Vagina (tissue), 2 donors: ENCODE results near the gene CHD1L. TPM values are rescaled to one million over a fixed set of nuclear protein-coding genes. Genes with fewer than 3 reads are reported as not detected.

Source experiments
- DNase-seq, 2 donors: peaks; one replicate each; pipeline ENCODE4 v3.0.0-alpha.2; 2017; ENCODE audit errors: extremely low spot score in 2 of 2
- H3K27ac ChIP-seq: fragments of 200-600 bp; sonication (generic); one replicate; pipeline ENCODE4 v1.5.1; 2019
- H3K27me3 ChIP-seq: fragments of 200-600 bp; sonication (generic); one replicate; pipeline ENCODE4 v1.5.1; 2019
- H3K36me3 ChIP-seq, 2 donors: fragments of 200-600 bp; sonication (generic); one replicate each; pipeline ENCODE4 v1.5.1; 2017 to 2019
- H3K4me1 ChIP-seq: fragments of 200-600 bp; sonication (generic); one replicate; pipeline ENCODE4 v1.5.1; 2019
- H3K4me3 ChIP-seq, 2 donors: fragments of 200-600 bp; sonication (generic); 1 replicate in 1 of 2; 2 replicates in 1 of 2; pipeline ENCODE4 v1.5.1; 2016 to 2019
- H3K9me3 ChIP-seq: fragments of 200-600 bp; sonication (generic); one replicate; pipeline ENCODE4 v1.5.1; 2019
- POLR2A ChIP-seq, 2 donors: fragments of 450-650 bp; IDR thresholded peaks; one replicate each; pipeline ENCODE4 v1.6.1; 2017; ENCODE audit warnings: antibody characterized with exemption in 2 of 2, mild to moderate bottlenecking in 2 of 2, moderate library complexity in 2 of 2
- POLR2AphosphoS5 ChIP-seq, 2 donors: sonication (generic); formaldehyde crosslinking; IDR thresholded peaks; one replicate each; pipeline ENCODE4 v1.9.0; 2017; ENCODE audit warnings: antibody characterized with exemption in 2 of 2, mild to moderate bottlenecking in 2 of 2, low read depth in 1 of 2; ENCODE audit not compliant: insufficient read depth in 1 of 2
- intact Hi-C: fragments of 100-400 bp; cut with DNase I; formaldehyde crosslinking; loops from one replicate; pipeline ENCODE4 v1.15.1; 2023
- total RNA-seq: library from RNA; depleted of rRNA; stranded (reverse); fragments of >200 nt; gene quantifications from one replicate; pipeline ENCODE4 v1.2.3, GENCODE V29; 2016
- TF ChIP-seq, protein P1 (sequence below), 3 experiments: fragments of 450-650 bp in 2 of 3; fragments of 200-600 bp in 1 of 3; sonication (generic) in 1 of 3; IDR thresholded peaks; one replicate each; pipeline ENCODE4 v1.5.1; 2017 to 2019; ENCODE audit warnings: antibody characterized with exemption in 3 of 3, mild to moderate bottlenecking in 2 of 3, moderate library complexity in 2 of 3

The CHD1L gene
- total RNA-seq, 1 donor from 2014 or later: 22.3 TPM

DNA sequence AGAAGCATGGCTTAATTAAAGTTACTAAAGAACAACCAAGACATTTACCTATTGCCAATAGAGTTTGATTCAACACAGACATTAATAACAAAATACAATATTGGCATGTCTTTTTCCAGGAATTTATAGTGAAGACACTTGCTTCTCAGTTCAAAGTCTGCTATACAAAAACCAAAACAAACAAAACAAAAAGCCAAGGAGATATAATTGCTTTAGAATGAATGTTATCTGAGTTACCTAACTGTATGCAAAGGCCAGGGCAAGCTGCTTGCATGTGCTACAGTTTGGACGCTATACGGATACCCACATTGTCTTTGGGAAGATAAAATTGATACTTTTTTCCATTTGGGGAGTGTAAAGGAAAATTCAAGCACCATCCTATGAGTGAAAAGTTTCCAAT, 30.9 kb upstream of the CHD1L start:
- no peaks in the 10 kb centered on the region for H3K36me3 ChIP-seq
- peaks cover 6% of the 10 kb centered on the region for H3K4me1 ChIP-seq
- no peak overlapping the region for H3K4me3 ChIP-seq
- TF ChIP-seq POLR2AphosphoS5 (IDR thresholded peaks at IDR 0.05; ENCODE audit: insufficient read depth in 1 of 2, low read depth in 1 of 2): no peak
- TF ChIP-seq, protein P1, sequence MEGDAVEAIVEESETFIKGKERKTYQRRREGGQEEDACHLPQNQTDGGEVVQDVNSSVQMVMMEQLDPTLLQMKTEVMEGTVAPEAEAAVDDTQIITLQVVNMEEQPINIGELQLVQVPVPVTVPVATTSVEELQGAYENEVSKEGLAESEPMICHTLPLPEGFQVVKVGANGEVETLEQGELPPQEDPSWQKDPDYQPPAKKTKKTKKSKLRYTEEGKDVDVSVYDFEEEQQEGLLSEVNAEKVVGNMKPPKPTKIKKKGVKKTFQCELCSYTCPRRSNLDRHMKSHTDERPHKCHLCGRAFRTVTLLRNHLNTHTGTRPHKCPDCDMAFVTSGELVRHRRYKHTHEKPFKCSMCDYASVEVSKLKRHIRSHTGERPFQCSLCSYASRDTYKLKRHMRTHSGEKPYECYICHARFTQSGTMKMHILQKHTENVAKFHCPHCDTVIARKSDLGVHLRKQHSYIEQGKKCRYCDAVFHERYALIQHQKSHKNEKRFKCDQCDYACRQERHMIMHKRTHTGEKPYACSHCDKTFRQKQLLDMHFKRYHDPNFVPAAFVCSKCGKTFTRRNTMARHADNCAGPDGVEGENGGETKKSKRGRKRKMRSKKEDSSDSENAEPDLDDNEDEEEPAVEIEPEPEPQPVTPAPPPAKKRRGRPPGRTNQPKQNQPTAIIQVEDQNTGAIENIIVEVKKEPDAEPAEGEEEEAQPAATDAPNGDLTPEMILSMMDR (IDR thresholded peaks at IDR 0.05): no peak
- TF ChIP-seq POLR2A (IDR thresholded peaks at IDR 0.05): no peak
- H3K27ac ChIP-seq: no peak overlapping the region
- intact Hi-C loops: no loop called here
- no peak for DNase-seq
- no peaks in the 10 kb centered on the region for H3K27me3 ChIP-seq
- H3K9me3 ChIP-seq: no peaks in the 10 kb centered on the region

DNA sequence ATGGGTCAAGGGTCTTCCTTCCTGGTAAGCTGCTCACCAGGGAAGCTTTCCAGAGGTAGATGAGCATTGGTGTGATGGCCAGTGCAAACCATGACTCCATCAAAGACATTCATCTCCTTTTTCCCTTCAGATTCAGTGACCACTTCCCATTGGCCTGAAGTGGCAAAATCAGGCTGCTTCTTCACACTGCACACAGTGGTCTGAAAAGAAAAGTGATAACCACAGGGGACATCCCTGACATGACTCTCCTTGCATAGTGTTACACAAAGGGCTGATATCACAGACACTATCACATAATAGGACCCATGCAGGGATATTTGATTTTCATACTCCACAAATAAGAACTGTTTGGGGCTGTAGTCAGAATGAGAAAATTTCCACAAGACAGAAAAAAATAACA, 29.2 kb upstream of the CHD1L start:
- DNase-seq: no peak
- H3K27ac ChIP-seq: no peak overlapping the region
- TF ChIP-seq, protein P1 (IDR thresholded peaks at IDR 0.05): no peak
- no peak for TF ChIP-seq POLR2A (IDR thresholded peaks at IDR 0.05)
- no peak for TF ChIP-seq POLR2AphosphoS5 (IDR thresholded peaks at IDR 0.05; ENCODE audit: insufficient read depth in 1 of 2, low read depth in 1 of 2)
- intact Hi-C loops: no loop called here
- H3K36me3 ChIP-seq: no peaks in the 10 kb centered on the region
- H3K4me3 ChIP-seq: no peak overlapping the region
- H3K4me1 ChIP-seq: peaks cover 6% of the 10 kb centered on the region
- no peaks in the 10 kb centered on the region for H3K9me3 ChIP-seq
- no peaks in the 10 kb centered on the region for H3K27me3 ChIP-seq

DNA sequence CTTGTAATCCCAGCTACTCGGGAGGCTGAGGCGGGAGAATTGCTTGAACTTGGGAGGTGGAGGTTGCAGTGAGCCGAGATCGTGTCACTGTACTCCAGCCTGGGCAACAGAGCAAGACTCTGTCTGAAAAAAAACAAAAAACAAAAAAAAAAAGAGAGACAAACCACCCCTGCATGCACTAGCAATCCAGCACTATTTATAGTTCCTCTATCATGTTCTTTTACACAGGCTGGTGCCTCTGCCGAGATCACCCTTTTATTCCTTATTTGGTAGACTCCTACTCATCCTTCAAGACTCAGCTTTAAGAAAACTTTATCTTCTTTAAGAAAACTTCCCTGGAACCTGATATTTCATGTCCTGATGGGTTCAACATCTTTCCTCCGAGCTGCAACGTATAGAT, 28.2 kb upstream of the CHD1L start:
- Histone ChIP-seq H3K27ac (no peak overlapping the region), H3K9me3 (no peaks in the 10 kb centered on the region), H3K36me3 (no peaks in the 10 kb centered on the region), H3K4me1 (peaks cover 6% of the 10 kb centered on the region), H3K27me3 (no peaks in the 10 kb centered on the region), H3K4me3 (no peak overlapping the region)
- intact Hi-C loops: no loop called here
- DNase-seq: no peak
- no peak for TF ChIP-seq POLR2A (IDR thresholded peaks at IDR 0.05)
- no peak for TF ChIP-seq POLR2AphosphoS5 (IDR thresholded peaks at IDR 0.05; ENCODE audit: insufficient read depth in 1 of 2, low read depth in 1 of 2)
- TF ChIP-seq, protein P1 (IDR thresholded peaks at IDR 0.05): no peak

GRCh38 chr1:147214842-147215539, 27.5 kb upstream of the CHD1L start:
- H3K9me3 ChIP-seq: no peaks in the 10 kb centered on the region
- H3K4me3 ChIP-seq: no peak overlapping the region
- H3K27ac ChIP-seq: no peak overlapping the region
- DNase-seq: no peak
- no peaks in the 10 kb centered on the region for H3K27me3 ChIP-seq
- intact Hi-C loops: no loop called here
- H3K4me1 ChIP-seq: peaks cover 6% of the 10 kb centered on the region
- no peak for TF ChIP-seq POLR2AphosphoS5 (IDR thresholded peaks at IDR 0.05; ENCODE audit: insufficient read depth in 1 of 2, low read depth in 1 of 2)
- no peak for TF ChIP-seq POLR2A (IDR thresholded peaks at IDR 0.05)
- TF ChIP-seq, protein P1 (IDR thresholded peaks at IDR 0.05): no peak
- H3K36me3 ChIP-seq: no peaks in the 10 kb centered on the region

DNA sequence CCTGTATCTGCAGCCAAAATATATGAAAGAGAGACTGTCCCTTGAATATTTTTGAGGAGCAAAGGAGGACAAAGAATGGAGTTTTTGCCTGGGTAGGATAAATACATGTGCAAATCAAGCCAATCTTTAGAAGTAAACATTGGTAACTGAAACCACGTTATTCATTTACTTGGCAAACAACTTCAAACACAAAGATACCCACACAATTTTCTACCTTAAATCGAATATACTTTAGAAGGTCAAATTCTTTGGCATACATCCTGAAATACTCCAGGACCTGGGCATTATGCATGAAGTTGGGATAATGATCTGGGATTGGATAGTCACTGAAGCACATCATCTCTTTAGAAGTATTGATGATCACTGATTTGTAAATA, 27.0 kb upstream of the CHD1L start:
- intact Hi-C loops: no loop called here
- no peak for DNase-seq
- Histone ChIP-seq H3K36me3 (no peaks in the 10 kb centered on the region), H3K4me3 (no peak overlapping the region), H3K9me3 (no peaks in the 10 kb centered on the region), H3K27ac (no peak overlapping the region), H3K4me1 (peaks cover 6% of the 10 kb centered on the region), H3K27me3 (no peaks in the 10 kb centered on the region)
- TF ChIP-seq POLR2A (IDR thresholded peaks at IDR 0.05) (no peak), POLR2AphosphoS5 (IDR thresholded peaks at IDR 0.05; ENCODE audit: insufficient read depth in 1 of 2, low read depth in 1 of 2) (no peak)
- TF ChIP-seq, protein P1 (IDR thresholded peaks at IDR 0.05): no peak
